HG03442 (cell line): Measurements from ENCODE around the gene TCFL5.

ENCODE experiments used
- ATAC-seq: cut with Tn5 transposase; IDR thresholded peaks from one replicate; pipeline ENCODE4 v1.9.1; 2021; ENCODE audit warnings: mild to moderate bottlenecking, moderate library complexity; ENCODE audit not compliant: unreplicated experiment

Gene TCFL5

DNA sequence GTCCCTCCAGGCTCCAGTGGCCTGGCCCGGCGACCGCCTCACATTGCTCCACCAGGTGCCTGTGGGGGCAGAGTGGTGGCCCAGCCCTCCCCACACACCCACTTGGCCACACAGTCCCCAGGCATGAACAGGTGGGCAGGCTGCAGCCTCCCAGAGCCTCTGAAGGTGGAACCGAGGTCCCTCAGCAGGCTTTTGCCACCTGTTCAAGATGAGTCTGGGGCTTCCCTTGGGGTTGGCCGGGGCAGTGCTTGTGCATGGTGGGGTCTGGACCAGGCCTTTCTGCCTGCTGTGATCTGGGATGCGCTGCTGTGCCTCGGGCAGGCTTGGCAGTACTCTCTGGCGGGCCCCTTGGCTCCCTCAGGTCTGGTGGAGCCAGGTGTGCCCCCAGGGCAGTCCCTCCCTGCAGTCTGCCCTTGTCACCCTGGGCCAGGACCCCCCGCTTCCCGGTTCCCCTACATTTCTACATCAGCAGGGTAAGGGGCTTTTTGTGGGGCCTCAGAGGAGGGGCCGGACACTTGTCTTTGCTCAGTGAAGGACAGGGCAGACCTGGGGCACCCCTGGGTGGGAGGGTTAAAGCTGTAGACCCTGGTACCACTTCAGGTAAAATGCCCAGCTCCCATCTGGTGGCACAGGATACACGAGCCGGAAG, 47.4 kb downstream of the TCFL5 start:
- ATAC-seq: no peak

DNA sequence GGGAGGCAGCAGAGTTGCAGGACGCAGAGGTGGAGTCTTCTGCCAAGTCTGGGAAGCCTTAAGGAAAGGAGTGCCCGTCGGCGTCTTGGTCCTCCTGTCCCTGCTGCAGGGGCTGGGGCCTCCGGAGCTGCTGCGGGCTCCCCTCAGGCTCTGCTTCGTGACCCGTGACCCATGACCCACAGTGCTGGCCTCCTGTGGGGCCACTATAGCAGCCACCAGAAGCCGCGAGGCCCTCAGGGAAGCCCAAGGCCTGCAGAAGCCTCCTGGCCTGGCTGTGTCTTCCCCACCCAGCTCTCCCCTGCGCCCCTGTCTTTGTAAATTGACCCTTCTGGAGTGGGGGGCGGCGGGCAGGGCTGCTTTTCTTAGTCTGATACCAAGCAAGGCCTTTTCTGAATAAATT, 48.0 kb downstream of the TCFL5 start:
- no peak for ATAC-seq

DNA sequence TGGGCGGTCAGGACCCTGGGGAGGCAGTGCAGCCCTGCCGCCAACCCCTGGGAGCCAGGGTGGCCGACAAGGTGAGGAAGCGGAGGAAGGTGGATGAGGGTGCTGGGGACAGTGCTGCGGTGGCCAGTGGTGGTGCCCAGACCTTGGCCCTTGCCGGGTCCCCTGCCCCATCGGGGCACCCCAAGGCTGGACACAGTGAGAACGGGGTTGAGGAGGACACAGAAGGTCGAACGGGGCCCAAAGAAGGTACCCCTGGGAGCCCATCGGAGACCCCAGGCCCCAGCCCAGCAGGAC, 48.8 kb downstream of the TCFL5 start:
- no peak for ATAC-seq

DNA sequence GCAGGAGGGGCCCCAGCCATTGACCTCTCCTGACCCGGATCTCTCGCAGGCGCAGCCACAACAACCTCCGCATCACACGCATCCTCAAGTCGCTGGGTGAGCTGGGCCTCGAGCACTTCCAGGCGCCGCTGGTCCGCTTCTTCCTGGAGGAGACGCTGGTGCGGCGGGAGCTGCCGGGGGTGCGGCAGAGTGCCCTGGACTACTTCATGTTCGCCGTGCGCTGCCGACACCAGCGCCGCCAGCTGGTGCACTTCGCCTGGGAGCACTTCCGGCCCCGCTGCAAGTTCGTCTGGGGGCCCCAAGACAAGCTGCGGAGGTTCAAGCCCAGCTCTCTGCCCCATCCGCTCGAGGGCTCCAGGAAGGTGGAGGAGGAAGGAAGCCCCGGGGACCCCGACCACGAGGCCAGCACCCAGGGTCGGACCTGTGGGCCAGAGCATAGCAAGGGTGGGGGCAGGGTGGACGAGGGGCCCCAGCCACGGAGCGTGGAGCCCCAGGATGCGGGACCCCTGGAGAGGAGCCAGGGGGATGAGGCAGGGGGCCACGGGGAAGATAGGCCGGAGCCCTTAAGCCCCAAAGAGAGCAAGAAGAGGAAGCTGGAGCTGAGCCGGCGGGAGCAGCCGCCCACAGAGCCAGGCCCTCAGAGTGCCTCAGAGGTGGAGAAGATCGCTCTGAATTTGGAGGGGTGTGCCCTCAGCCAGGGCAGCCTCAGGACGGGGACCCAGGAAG, 49.3 kb downstream of the TCFL5 start:
- no peak for ATAC-seq

- no peak for ATAC-seq
Observed at GRCh38 chr20:62811720-62812119, 49.9 kb downstream of the TCFL5 start.

DNA sequence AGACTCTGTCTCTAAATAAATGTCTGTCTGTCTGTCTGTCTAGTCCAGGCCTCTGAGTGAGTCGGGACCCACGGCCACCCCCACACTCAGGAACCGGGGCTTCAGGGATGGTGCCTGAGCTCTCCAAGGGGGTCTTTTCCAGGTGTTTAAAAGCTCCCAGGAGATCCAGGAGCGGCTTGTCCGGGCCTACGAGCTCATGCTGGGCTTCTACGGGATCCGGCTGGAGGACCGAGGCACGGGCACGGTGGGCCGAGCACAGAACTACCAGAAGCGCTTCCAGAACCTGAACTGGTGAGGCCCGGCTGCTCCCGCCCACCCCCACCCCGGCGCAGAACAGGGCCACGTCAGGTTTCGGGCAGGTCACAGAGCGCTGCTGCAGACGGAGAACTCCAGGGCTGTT, 50.3 kb downstream of the TCFL5 start:
- ATAC-seq: no peak

DNA sequence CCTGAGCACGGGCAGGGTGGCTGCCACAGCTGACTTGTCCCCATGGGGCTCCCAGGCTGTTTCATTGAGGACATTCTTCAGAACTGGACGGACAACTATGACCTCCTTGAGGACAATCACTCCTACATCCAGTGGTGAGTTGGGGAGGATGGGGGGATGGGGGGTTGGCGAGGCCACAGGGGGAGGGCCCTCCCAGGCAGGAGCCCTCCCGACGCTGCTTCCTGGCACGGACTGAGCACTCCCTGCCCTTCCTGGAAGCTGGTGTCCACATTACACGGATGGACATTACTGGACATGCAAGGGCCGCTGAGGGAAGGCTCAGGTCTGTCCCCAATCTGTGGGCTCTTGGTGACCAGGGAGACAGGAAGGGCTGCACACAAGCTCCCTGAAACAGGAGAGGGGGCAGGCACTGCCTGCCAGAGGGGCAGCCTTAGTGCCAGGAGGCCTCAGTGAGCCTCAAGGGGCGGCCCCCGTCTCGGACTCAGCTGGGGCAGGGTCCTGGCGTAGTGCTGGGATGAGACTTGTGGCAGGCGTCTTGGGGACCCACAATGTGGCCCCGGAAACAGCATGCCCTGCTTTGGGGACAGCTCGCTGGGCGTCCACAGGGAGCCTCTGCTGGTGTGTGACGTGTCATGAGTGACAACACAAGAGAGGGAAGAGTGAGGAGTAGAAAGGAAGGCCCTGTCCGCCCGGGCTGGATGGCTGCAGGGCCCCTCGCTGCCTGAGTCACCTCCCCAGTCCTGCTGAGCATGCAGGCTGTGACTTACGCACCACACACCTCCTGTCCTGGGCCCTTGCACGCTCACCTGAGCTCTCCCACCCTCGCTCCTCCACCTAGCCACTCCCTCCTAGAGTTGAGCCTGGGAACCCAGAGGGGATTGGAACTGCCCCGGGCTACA, 51.8 kb downstream of the TCFL5 start:
- no peak for ATAC-seq

DNA sequence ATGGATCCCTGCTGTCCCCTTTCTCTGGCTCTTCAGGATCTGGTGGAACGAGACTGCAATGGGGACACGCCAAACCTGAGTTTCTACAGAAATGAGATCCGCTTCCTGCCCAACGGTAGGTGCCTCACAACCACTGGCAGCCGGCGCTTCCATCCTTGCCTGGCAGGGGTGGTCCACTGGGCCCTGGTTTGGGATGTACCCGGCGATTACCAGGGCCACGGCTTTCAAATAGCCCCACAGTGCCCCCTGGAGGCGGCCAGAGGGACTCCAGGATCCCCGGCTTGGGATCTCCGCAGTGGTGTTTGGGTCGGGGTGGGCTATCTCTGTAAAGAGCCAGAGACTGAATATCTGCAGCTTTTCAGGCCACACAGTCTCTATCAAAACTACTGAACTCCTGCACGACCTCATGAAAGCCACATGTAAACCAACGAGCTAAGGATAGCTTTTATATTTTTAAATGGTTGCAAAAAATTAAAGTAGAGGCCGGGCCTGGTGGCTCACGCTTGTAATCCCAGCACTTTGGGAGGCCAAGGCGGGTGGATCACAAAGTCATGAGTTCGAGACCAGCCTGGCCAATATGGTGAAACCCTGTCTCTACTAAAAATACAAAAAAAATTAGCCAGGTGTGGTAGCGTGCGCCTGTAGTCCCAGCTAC, 53.3 kb downstream of the TCFL5 start:
- ATAC-seq: no peak

GRCh38 chr20:62807444-62808210, 54.0 kb downstream of the TCFL5 start:
- ATAC-seq: no peak

- no peak for ATAC-seq
Observed at GRCh38 chr20:62806383-62807050, 55.1 kb downstream of the TCFL5 start.

GRCh38 chr20:62805711-62806382, 55.8 kb downstream of the TCFL5 start:
- no peak for ATAC-seq

DNA sequence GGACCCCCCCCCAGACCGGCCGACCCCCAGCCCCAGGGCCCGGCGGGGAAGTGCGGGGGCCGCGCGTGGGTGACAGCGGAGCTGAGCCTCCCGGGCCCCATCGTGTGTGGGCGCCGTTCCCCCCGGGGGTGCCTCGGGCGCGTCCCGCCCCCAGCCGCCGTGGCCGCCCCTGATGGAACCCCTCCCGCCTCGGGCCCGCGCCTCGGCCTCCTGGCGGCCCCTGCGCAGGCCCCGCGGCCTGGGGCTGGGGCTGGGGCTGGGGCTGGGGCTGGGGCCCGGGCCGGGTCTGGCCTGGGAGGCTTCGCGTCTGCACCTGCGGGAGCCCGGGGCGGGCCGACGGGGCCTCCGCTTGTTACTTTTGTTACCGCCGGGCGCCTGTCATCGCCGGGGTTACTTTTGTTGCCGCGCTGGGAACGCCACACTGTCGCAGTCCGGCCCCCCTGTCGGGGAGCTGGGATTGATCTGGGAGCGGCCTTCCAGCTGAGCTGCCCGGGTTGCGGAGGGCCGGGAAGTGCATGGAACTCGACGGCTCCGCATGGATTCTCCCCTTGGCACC, 56.4 kb downstream of the TCFL5 start:
- ATAC-seq: no peak

GRCh38 chr20:62804627-62805154, 56.9 kb downstream of the TCFL5 start, which contains the start of gene OGFR:
Gene OGFR, plus strand, starts transcription at chr20:62804835. Its CDS starts 25 bp downstream, at chr20:62804860.
- ATAC-seq: no peak

DNA sequence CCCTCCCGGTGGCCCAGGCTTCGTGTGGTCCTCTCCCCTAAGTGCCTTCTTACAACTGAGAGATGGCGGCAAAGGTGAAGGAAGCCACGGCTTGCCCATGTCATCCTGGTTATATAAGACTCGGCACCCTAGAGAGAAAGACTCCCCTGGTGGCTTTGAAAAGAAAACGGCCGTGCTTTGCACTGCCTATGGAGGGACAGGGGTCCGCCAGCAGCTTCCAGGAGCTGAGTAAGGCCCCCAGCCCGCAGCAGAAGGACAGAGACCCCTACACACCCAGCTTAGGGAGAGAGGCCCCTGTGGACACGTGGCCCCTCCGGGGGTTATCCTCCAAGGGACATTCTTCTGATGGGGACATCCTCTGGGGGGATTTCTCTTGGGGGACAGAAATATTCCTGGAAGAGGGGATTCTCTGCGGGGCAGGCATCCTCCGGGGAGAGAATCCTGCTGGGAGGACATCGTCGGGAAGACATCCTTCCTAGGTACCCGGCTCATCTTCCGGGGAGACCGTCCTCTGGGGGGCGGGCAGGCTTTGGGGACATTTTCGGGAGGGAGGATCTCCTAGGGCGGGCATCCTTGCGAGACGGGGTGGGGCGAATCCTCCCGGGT, 57.5 kb downstream of the TCFL5 start:
- ATAC-seq: no peak

GRCh38 chr20:62802026-62802712, 59.5 kb downstream of the TCFL5 start:
- no peak for ATAC-seq

DNA sequence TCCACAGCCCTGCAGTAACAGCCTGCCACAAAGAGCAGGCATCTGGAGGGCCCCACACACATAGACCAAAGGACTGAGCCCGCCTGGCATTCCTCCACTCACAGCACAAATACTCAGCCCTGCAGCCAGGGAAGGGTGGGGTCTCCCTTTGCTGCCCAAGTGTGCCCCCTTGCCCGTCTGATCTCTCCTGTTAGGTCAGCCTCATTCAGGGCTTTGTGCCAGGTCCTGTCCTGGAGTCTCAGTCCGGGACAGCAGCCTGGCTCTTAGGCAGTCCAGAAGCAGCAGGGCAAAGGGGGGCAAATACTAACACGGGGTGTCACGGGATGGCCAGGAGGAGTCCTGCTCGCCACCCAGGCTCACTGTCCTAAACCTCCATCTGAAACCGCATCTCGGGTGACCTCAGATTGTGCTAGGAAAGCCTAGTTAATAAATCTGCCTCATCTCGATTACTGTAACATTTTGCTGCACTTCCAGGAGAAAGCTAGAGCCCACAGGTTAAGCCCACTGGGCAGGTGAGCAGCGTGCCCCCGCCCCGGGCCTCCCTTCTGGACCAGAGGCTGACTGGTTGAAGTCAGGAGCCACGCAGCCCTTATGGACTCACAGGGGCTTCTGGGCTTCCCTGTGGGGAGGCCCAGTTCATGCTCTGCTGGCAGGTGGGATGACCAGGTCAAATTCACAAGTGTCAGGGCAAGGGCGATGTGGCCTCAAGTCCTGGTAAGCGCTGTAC, 60.2 kb downstream of the TCFL5 start:
- no peak for ATAC-seq
